Esophagus muscularis mucosa (tissue), 4 donors: Measurements from ENCODE around the gene SMG6.

Experiments
- EP300 ChIP-seq: sonication (generic); formaldehyde crosslinking; IDR thresholded peaks from one replicate; pipeline ENCODE4 v1.6.1; 2017; ENCODE audit warnings: antibody characterized with exemption
- POLR2AphosphoS5 ChIP-seq, 2 donors: sonication (generic); formaldehyde crosslinking; IDR thresholded peaks; one replicate each; pipeline ENCODE4 v1.6.1; 2017; ENCODE audit warnings: antibody characterized with exemption in 2 of 2
- TF ChIP-seq, protein P1 (sequence below), 3 experiments: fragments of 200-600 bp in 2 of 3; fragments of 450-650 bp in 1 of 3; sonication (generic) in 2 of 3; IDR thresholded peaks; one replicate each; pipeline ENCODE4 v1.5.1; 2017 to 2019; ENCODE audit warnings: antibody characterized with exemption in 3 of 3, mild to moderate bottlenecking in 2 of 3, moderate library complexity in 1 of 3

- TF ChIP-seq, protein P1, sequence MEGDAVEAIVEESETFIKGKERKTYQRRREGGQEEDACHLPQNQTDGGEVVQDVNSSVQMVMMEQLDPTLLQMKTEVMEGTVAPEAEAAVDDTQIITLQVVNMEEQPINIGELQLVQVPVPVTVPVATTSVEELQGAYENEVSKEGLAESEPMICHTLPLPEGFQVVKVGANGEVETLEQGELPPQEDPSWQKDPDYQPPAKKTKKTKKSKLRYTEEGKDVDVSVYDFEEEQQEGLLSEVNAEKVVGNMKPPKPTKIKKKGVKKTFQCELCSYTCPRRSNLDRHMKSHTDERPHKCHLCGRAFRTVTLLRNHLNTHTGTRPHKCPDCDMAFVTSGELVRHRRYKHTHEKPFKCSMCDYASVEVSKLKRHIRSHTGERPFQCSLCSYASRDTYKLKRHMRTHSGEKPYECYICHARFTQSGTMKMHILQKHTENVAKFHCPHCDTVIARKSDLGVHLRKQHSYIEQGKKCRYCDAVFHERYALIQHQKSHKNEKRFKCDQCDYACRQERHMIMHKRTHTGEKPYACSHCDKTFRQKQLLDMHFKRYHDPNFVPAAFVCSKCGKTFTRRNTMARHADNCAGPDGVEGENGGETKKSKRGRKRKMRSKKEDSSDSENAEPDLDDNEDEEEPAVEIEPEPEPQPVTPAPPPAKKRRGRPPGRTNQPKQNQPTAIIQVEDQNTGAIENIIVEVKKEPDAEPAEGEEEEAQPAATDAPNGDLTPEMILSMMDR (IDR thresholded peaks at IDR 0.05), result no peak
- TF ChIP-seq EP300 (no peak), POLR2AphosphoS5 (IDR thresholded peaks at IDR 0.05) (no peak)
Observed at GRCh38 chr17:2283302-2283701, 20.3 kb downstream of the SMG6 start.
